Right cardiac atrium (tissue), 5 donors: ENCODE measurements around the gene ASXL3. TPM values are rescaled to one million over a fixed set of nuclear protein-coding genes. Genes with fewer than 3 reads are reported as not detected.

Source experiments
- ATAC-seq, 2 donors: fragments of 200-7000 bp; cut with Tn5 transposase; one replicate each; pipeline versions ENCODE4 v1.8.0 to v1.9.1; 2020; ENCODE audit warnings: moderate library complexity in 2 of 2, mild to moderate bottlenecking in 1 of 2
- DNase-seq, 3 donors: peaks; one replicate each; pipeline ENCODE4 v3.0.0-alpha.2; 2020
- H3K27ac ChIP-seq: one replicate; pipeline ENCODE4 v1.5.1; 2013; ENCODE audit warnings: mild to moderate bottlenecking, low read length, control low read depth, moderate library complexity
- H3K27me3 ChIP-seq: one replicate; pipeline ENCODE4 v1.6.1; 2013; ENCODE audit not compliant: control insufficient read depth, insufficient read depth
- H3K4me1 ChIP-seq: one replicate; pipeline ENCODE4 v1.6.1; 2013; ENCODE audit warnings: low read length; ENCODE audit not compliant: control insufficient read depth, insufficient read depth
- H3K4me3 ChIP-seq: one replicate; pipeline ENCODE4 v1.5.1; 2013; ENCODE audit warnings: low read length, control low read depth
- H3K9me3 ChIP-seq: one replicate; pipeline ENCODE4 v1.6.1; 2013; ENCODE audit warnings: low read length; ENCODE audit not compliant: control insufficient read depth
- WGBS: extraction: QIAGEN DNeasy Blood & Tissue Kit; methylation state at CpG from one replicate; pipeline ENCODE4 v1.1.7; 2013; 5-methylcytosine and 5-hydroxymethylcytosine counted together
- intact Hi-C, 4 donors: fragments of 100-400 bp; cut with DNase I; formaldehyde crosslinking; loops; one replicate each; pipeline versions ENCODE4 v1.11.0 to v1.14.0; 2022 to 2023
- polyA plus RNA-seq: library from polyadenylated mRNA; stranded (reverse); fragments of 200-250 nt; gene quantifications from one replicate; pipeline ENCODE4 v1.2.3, GENCODE V29; 2013
- total RNA-seq, 4 donors: library from RNA; stranded (reverse); fragmentation: NEBNext Ultra II Directional; extraction: Animal tissue kit (Norgen Biotek cat#: 25700); gene quantifications; one replicate each; pipeline ENCODE4 v1.2.1, GENCODE V29; 2021
- donor health status: healthy with polysubstance abuse.
- donor health status: DM: no; HTN: yes; CAD: no.
- donor health status: DM: no; HTN: no; CAD: no.
- donor health status: DM: no; HTN: yes; CAD: no; lungs with severe emphysema.
- donor health status: DM: yes; HTN: yes; CAD: no.

ASXL3 gene
- total and polyA plus RNA-seq, 5 donors, result 0.97 to 11.4 (median 9.4) TPM

DNA sequence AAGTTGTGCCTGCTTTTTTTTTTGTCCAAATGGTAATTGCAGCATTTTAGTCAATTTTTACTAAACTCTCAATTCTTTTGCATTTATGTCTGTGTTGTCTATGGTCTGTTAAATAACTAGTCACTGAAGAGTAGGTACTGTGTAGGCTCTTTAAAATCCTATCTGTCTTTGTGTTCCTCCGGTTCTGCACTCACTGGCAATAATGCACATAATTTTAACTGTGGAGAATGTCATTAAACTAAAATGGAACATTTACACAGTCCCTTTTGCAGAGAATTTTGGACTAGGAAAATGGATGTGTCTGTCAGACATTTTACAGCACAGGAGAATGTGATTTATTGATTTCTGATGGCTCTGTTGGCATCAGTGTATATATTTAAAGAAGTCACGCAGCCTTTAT lies 116.6 kb downstream of the ASXL3 start:
- Histone ChIP-seq H3K27ac (no peak overlapping the region), H3K4me1 (no peaks in the 10 kb centered on the region), H3K9me3 (no peaks in the 10 kb centered on the region), H3K27me3 (no peaks in the 10 kb centered on the region), H3K4me3 (no peak overlapping the region)
- intact Hi-C loops, result no loop called here
- ATAC-seq (no peak), DNase-seq (no peak)
- WGBS, result 88% methylated on average over 2 of the region's 2 CpGs

DNA sequence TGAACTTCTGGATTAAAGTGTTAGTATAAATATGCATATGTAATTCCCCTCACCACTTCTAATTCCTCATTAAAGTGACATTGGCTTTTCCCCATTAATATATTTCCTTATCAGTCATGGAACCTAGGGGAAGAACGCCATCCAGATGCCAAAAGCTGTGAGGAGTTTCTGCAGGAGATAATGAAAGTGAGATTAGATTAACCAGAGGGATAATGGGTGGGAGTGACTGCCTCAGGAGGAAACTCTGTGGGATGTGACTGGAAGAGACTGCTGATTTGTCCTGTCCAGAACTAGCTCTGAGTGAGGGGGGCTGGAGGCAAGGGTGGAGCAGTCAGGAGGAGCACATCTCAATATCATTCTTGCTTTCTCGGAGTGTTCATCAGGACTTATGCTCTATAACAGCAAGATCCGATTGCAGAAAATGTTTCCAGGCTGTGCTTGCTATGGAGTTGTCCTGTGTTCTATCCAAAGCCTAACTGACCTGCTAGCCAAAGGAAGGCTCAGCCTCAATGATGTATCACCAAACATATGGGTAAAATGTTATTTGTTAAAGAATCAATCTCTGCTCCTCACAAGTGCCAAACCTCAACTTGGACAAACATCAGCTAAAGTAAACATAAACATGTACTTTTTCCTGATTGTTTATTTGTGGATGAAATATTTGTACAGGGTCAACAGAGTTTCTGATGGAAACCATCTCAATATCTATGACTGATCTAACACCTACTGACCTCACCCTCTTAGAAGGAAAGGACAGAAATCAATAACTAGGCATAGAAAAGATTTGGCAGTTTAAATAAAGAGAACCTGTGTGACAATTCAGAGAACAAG lies 118.5 kb downstream of the ASXL3 start:
- Histone ChIP-seq H3K4me3 (no peak overlapping the region), H3K4me1 (no peaks in the 10 kb centered on the region), H3K27ac (no peak overlapping the region), H3K27me3 (no peaks in the 10 kb centered on the region), H3K9me3 (no peaks in the 10 kb centered on the region)
- WGBS, result 47% methylated on average over 3 of the region's 3 CpGs
- DNase-seq, result no peak
- intact Hi-C loops, result no loop called here
- ATAC-seq, result no peak

DNA sequence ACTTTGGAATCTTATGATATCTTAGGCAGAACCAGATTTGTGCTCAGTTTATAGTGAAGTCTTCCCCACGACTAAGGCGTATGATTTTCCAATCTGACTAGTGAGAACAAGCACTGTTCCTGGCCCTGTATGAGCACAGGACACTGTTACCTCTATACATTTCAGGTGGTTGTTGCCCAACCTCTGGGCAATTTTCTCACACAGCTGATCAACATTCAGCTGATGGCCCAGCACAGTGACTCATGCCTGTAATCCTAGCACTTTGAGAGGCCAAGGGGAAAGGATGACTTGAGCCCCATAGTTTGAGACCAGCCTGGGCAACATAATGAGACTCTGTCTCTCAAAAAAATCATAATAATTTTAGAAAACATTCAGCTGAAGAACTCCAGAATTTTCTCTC lies 119.5 kb downstream of the ASXL3 start:
- ATAC-seq, result no peak
- no peaks in the 10 kb centered on the region for H3K9me3 ChIP-seq
- no peak overlapping the region for H3K4me3 ChIP-seq
- WGBS, result 46% methylated on average over 2 of the region's 2 CpGs
- no peak for DNase-seq
- H3K4me1 ChIP-seq, result no peaks in the 10 kb centered on the region
- no peak overlapping the region for H3K27ac ChIP-seq
- H3K27me3 ChIP-seq, result no peaks in the 10 kb centered on the region
- intact Hi-C loops, result no loop called here

DNA sequence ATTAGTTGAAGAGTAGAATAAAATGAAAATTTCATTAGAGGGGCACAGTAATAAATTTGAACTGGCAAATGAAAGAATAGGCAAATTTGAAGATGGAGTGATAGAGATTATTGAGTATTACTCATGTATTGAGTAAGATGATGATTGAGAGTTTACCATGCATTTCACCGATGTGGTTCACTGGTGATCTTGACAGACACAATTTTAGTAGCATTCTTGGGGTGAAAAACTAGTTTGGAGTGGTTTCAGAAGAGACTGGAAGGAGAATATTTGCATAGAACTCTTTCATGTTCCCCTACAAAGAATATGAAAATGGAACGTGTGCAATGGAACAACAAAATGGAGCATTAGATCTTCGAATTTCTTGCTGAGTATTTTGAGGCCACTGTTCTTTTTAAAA lies 121.4 kb downstream of the ASXL3 start:
- Histone ChIP-seq H3K27ac (no peak overlapping the region), H3K9me3 (no peaks in the 10 kb centered on the region), H3K27me3 (no peaks in the 10 kb centered on the region), H3K4me3 (no peak overlapping the region), H3K4me1 (no peaks in the 10 kb centered on the region)
- WGBS, result 69% methylated on average over 3 of the region's 3 CpGs
- DNase-seq (no peak), ATAC-seq (no peak)
- intact Hi-C loops, result no loop called here

DNA sequence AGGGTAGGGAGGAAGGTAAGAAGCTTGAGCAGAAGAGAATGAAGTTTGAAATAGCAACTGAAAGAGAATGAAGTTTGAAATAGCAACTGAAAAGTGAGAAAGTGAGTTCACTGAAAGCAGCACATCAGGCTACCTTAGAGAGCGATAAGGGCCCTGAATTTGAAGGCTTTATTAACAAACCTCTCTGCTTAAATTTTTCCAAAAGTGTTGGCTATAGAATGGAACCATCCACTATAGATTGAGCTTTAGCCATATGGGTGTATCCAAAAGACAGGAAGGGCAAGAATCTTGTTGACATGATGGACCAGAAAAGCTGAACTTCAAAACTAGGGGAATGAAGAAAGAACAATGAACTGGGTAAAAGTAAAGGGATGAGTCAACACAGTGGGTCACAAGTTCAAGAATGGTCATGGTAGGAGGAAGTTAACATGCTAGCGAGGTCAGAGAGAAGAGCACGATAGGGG lies 122.5 kb downstream of the ASXL3 start:
- no peak overlapping the region for H3K27ac ChIP-seq
- 91% methylated on average over 3 of the region's 3 CpGs for WGBS
- no peaks in the 10 kb centered on the region for H3K9me3 ChIP-seq
- ATAC-seq (no peak), DNase-seq (no peak)
- H3K27me3 ChIP-seq, result no peaks in the 10 kb centered on the region
- H3K4me3 ChIP-seq, result no peak overlapping the region
- H3K4me1 ChIP-seq, result no peaks in the 10 kb centered on the region
- intact Hi-C loops, result no loop called here

DNA sequence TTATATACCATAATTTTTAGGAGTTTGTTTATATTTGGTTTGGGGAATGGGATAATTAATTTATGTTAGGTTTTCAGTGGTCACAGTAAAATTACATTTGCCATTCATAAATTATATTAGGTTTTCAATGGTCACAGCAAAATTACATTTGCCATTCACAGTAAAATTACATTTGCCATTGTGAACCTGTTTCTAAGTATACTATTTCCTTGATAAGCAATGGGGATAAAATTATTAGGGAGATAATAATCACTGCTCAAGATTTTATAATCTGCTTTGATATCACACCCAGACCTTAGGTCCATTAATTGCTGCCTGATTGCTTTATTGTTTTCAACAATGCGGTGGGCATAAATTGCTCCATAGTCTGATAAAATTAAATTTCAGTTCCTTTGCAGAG lies 124.6 kb downstream of the ASXL3 start:
- DNase-seq (no peak), ATAC-seq (no peak)
- Histone ChIP-seq H3K27ac (no peak overlapping the region), H3K9me3 (no peaks in the 10 kb centered on the region), H3K4me3 (no peak overlapping the region), H3K4me1 (no peaks in the 10 kb centered on the region), H3K27me3 (no peaks in the 10 kb centered on the region)
- intact Hi-C loops, result no loop called here
- 94% methylated on average over 1 of the region's 1 CpG for WGBS

DNA sequence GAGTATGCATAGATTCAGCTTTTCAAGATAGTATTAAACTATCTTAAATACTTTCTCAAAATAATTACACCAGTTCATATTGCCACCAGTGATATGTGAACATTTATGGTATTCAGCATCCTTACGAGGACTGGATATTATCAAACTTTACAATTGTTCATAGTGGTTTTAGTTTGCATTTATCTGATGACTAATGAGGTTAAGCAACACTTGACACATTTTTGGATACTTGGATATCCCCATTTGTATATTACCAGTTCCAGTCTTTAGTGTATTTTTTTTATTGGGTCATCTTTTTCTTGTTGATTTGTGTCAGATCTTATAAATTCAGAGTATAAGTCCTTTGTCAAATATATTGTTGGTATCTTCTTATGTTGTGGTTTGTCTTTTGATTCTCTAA lies 128.4 kb downstream of the ASXL3 start:
- 37% methylated on average over 1 of the region's 1 CpG for WGBS
- ATAC-seq, result no peak
- H3K4me1 ChIP-seq, result no peaks in the 10 kb centered on the region
- no peak overlapping the region for H3K4me3 ChIP-seq
- intact Hi-C loops, result no loop called here
- H3K9me3 ChIP-seq, result no peaks in the 10 kb centered on the region
- no peaks in the 10 kb centered on the region for H3K27me3 ChIP-seq
- DNase-seq, result no peak
- no peak overlapping the region for H3K27ac ChIP-seq

DNA sequence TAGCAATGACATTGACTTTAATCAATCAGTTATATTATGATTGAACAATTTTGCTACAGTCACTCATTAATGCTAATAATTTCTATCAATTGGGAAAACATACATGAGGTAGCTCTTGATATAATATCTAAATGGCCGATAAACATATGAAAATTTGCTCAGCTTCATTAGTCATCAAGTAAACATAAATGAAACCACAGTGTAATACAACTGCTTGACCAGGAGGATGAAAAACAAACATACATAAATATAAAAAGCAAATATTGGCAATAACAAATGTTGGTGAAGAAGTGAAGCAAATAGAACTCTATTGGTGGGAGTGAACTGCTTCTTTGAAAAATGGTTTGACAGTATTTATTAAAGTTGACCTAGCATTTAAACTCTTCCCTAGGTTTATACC lies 130.9 kb downstream of the ASXL3 start:
- no peak for ATAC-seq
- DNase-seq, result no peak
- Histone ChIP-seq H3K27me3 (no peaks in the 10 kb centered on the region), H3K4me1 (no peaks in the 10 kb centered on the region), H3K9me3 (no peaks in the 10 kb centered on the region), H3K27ac (no peak overlapping the region), H3K4me3 (no peak overlapping the region)
- 94% methylated on average over 1 of the region's 1 CpG for WGBS
- intact Hi-C loops, result no loop called here

DNA sequence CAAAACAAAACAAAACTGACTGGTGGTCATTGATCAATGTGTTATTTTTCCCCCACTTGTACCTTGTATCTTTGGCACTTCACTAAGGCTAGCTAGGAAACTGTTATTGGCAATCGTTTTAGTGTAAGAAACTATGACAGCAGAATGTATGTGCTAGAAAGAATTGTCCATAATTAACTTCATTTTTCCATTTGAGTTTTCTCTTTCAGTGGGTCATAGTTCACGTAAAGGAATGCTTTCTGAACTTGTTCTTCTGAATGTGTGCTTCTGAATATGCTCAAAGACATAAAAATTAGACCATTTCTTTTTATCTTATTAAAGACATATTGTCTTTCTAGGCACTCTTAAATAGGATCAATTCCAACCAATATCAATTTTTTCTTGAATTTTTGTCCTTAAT lies 132.2 kb downstream of the ASXL3 start:
- Histone ChIP-seq H3K4me1 (no peaks in the 10 kb centered on the region), H3K27ac (no peak overlapping the region), H3K9me3 (no peaks in the 10 kb centered on the region), H3K4me3 (no peak overlapping the region), H3K27me3 (no peaks in the 10 kb centered on the region)
- no peak for ATAC-seq
- 77% methylated on average over 2 of the region's 2 CpGs for WGBS
- no peak for DNase-seq
- intact Hi-C loops, result no loop called here

DNA sequence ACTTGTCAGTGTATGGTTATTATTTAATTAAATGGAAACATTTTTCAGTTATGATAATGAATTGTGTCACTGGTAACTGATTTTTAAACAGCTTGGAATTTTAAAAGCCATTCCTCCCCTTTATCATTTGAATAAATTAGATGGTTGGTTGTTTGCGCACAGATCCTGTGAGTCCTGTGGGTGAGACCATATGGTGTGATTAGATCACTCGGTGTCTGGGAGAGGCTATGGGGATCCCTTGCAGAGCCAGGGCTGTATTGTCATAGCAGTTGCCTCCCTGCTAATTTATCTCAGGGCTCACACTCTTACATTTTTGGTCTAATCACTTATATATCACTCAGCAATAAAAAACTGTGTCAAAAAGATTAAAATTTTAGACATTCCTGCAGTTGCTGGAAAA lies 133.5 kb downstream of the ASXL3 start:
- WGBS, result 58% methylated on average over 2 of the region's 2 CpGs

DNA sequence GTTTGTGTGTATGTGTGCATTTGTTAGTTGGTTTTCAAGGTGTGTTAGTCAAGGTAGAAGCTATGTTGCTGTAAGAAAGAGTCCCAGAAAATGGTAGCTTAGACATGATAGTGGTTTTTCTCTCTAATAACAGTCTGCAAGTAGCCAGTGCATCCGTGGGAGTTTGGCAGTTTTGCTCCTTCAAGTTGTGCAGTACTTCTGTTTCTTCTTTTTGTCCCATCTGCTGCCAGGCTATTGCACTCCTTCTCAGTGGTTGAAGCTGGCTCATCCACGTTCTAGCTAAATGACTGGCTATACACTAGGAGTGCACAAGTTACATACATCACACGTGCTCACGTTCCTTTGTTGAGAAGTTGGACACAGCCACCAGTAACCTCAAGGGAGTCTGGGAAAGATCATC lies 134.7 kb downstream of the ASXL3 start:
- Histone ChIP-seq H3K4me1 (no peaks in the 10 kb centered on the region), H3K4me3 (no peak overlapping the region), H3K9me3 (no peaks in the 10 kb centered on the region), H3K27me3 (no peaks in the 10 kb centered on the region), H3K27ac (no peak overlapping the region)
- 70% methylated on average over 4 of the region's 4 CpGs for WGBS
- ATAC-seq, result no peak
- no peak for DNase-seq
- intact Hi-C loops, result no loop called here

More for the DNA sequence above, 133.5 kb downstream of the ASXL3 start:
- intact Hi-C loops, result no loop called here
- Histone ChIP-seq H3K4me3 (no peak overlapping the region), H3K27me3 (no peaks in the 10 kb centered on the region), H3K4me1 (no peaks in the 10 kb centered on the region), H3K9me3 (no peaks in the 10 kb centered on the region), H3K27ac (no peak overlapping the region)
- ATAC-seq (no peak), DNase-seq (no peak)
